HG03565 (cell line): Measurements from ENCODE around the gene DNAH6.
"Not testable (repeated sequence)": the region's sequence is repeated elsewhere in the genome, so short reads cannot be mapped to it uniquely, and the experiment has no call there.

Experiments
- ATAC-seq: cut with Tn5 transposase; IDR thresholded peaks from one replicate; pipeline ENCODE4 v1.9.1; 2021; ENCODE audit warnings: mild to moderate bottlenecking, moderate library complexity; ENCODE audit not compliant: unreplicated experiment

DNAH6 gene

DNA sequence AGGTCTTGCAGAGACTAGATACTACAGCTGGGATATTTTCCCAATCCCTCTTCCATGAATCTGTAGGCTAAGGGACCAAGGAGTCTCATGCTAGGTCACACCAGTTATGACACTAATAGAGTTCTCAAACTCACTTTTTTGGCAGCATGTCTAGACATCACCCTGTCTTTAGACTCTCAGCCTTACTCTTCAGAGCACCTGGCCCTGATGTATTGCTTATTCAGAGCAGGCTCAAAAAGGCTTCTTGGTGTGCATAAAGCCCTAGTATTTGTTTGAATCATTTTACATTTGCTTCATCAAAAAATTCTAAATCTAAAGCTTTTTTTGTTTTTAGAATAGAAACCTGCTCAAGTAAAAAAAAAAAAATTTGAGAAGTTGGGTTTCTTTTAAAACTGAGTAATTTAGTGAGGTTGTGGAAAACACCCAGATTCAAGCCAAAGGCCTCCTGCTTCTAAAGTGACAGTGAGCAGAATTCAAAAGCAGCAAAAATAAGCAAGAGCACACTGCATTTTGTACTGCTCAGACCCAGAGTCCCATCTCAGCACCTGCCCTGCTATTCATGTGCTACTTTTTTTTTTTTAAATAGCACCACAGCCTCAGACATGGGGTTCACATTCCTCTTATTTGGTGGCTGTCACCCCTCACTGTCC is 18.0 kb upstream of the DNAH6 start:
- no peak for ATAC-seq

GRCh38 chr2:84511024-84511423 is 5.3 kb upstream of the DNAH6 start:
- ATAC-seq = not testable (repeated sequence)

- no peak for ATAC-seq
These were observed 510 bp upstream of the DNAH6 start for GRCh38 chr2:84515788-84516187.

- no peak for ATAC-seq
These were observed 3.1 kb downstream of the DNAH6 start for GRCh38 chr2:84519332-84519957.

GRCh38 chr2:84526562-84526961 is 10.3 kb downstream of the DNAH6 start:
- ATAC-seq = no peak

- no peak for ATAC-seq
These were observed 11.1 kb downstream of the DNAH6 start for GRCh38 chr2:84527137-84528129.

GRCh38 chr2:84532291-84532690 is 16.0 kb downstream of the DNAH6 start:
- ATAC-seq = no peak

GRCh38 chr2:84534225-84534624 is 17.9 kb downstream of the DNAH6 start:
- ATAC-seq = no peak

DNA sequence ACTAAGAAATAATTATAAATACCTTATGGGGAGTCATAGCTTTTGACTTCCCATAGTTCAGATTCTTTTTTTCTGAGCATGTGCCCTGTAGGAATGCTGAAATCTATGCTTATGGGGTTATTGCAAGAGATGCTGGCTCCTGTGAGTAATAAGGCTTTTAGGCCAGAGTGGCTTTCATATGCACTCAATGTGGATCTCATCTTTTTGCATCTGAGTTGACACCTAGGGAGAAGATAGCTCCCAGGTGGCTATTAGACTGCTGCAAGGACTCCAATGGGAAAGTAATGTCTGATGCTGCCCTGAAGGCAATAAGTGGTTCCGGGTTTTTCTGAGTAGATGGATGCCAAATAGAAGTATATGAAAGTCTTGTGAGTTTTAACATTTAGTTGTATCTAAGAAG is 21.0 kb downstream of the DNAH6 start:
- no peak for ATAC-seq

DNA sequence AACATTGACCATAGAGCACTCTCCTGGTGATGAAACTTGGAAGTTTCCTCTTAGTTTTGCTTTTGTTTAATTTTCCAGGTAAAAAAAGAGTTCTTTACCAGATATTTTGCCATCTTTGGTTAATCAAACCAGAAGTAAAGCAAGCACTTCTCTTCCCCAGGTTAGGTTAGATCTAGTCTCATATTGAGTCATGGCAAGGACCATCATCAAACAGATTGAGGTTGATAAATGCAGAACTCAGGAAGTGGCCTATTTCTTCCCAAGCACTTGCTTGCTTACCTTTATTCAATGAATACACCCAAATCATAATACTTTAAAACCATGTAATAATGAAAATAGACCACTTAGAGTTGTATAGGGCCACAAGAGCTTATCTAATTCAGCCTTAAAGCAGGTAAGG is 23.4 kb downstream of the DNAH6 start:
- ATAC-seq = no peak

- ATAC-seq = no peak
These were observed 28.7 kb downstream of the DNAH6 start for GRCh38 chr2:84545005-84545404.

DNA sequence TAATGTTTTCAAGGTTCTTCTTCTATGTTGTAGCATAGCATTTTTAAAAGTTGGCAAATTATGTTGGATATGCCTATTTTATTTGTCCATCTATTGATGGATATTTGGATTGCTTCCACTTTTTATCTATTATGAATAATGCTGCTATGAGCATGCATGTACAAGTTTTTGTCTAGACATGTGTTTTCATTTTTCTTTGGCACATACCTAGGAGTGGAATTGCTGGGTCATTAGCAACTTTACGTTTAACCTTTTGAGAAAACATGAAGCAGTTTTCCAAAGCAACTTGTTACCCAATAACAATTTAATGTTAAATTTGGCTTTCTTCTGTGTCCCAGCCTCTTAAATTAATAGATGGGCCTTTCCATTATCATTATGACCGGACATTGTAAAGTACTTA is 30.3 kb downstream of the DNAH6 start:
- no peak for ATAC-seq

GRCh38 chr2:84548303-84548702 is 32.0 kb downstream of the DNAH6 start:
- ATAC-seq = no peak

DNA sequence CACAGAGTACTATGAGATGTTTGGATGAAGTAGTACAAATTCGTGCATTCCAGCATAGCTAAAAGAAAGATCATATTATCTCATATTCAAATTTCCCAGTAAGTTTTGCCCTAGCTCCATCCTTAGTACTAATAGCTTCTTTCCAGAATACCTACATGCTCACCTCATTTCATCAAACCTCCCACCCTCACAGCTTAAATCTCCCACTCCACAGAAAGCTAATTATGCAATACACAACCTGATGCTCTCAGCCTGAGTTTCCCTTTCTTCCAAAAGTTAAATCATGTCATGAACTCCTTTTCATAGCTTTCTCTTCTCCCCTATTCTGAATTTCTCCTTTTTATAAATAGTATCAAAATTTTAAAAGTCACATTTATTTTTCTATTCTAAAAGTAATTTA is 34.6 kb downstream of the DNAH6 start:
- ATAC-seq = no peak

DNA sequence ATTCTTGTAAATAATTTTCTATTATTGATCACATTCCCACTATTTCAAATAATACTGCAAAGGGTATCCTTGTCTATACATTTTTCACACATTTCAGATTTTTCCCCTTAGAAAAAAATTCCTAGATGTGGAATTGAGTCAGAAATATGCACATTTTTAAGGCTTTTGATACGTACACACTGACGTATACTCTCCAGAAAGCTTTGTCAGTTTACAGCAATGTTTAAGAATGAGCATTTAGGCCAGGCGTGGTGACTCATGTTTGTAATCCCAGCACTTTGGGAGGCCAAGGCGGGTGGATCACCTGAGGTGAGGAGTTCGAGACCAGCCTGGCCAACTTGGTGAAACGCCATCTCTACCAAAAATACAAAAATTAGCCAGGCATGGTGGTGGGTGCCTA is 35.2 kb downstream of the DNAH6 start:
- not testable (repeated sequence) for ATAC-seq

GRCh38 chr2:84556190-84556589 is 39.9 kb downstream of the DNAH6 start:
- ATAC-seq = peak; percentile 86

DNA sequence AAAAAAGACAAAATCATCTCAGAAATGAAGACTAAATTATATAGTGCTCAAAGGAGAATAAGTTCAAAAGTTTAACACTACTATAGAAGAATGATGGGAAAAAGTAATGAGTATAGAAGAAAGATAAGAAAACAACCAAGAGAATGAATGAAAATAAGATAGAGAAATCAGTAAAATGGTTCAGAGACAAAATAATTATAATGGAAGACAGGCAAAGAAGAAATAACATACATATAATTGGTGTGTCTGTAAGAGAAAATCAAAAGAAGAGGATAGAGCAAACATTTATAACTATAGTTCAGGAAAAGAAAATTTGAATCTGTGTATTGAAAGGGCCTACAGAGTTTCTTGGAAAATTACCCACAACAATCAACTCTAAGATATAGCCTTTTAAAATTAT is 43.5 kb downstream of the DNAH6 start:
- no peak for ATAC-seq

GRCh38 chr2:84579661-84580060 is 63.4 kb downstream of the DNAH6 start:
- ATAC-seq = no peak

DNA sequence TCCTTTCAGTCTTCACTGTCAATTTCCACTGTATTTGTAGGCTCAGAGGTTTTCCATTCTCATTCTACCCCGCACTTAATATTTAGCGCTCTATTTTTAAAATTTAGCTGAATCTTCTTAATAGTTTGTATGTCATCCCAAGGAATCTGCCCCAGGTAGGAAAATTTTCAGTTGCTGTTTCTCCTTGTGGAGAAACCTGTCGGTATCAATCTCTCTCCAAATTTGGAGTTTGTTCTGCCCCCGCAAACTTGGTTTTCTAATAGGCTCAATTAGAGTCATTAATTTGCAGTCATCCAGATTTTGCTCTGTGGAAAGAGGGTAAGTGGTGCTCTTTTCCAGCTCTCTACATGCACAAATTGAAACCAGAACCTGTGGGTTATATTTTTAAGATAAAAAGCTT is 87.6 kb downstream of the DNAH6 start:
- no peak for ATAC-seq

GRCh38 chr2:84613082-84613481 is 96.8 kb downstream of the DNAH6 start:
- no peak for ATAC-seq

DNA sequence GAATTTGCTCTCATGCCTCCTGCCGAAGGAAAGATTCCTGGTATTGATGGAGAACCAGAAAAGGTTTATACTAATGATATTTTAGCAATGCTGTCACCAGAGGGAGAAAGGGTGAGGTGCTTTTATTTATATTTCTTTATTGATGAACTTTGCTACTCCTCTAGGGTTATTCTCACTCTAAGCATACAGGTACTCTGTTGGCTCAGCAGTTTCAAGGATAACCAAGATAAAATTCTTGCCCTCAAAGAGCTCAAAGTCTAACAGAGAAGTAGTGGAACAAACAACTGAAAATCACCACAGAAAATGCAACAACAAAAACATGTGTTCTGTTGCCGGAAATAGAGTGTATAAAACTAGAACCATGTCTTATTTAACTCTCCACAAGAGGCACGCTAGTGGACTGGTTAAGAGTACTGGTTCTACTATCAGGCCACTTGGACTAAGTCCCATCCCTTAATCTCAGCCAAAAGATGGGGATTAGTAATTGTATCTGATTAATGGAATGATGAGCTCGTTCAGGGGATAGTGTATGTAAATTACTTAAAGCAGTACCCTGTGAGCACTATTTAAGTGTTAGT is 103.6 kb downstream of the DNAH6 start:
- no peak for ATAC-seq
